Endothelial cell of umbilical vein (primary cell): ENCODE results near the gene ROCK2.

Source experiments
- EZH2 ChIP-seq: IDR thresholded peaks from 2 replicates; pipeline ENCODE4 v1.6.1; 2012; ENCODE audit warnings: borderline replicate concordance, low read depth, mild to moderate bottlenecking, moderate library complexity, low read length, inconsistent platforms; ENCODE audit not compliant: severe bottlenecking
- FOS ChIP-seq: IDR thresholded peaks from 2 replicates; pipeline ENCODE4 v1.6.1; 2011; ENCODE audit warnings: mild to moderate bottlenecking, low read length, moderate library complexity, borderline replicate concordance; ENCODE audit not compliant: insufficient read depth
- POLR2A ChIP-seq: IDR thresholded peaks from 2 replicates; pipeline ENCODE4 v1.6.1; 2012; ENCODE audit warnings: low read depth, mild to moderate bottlenecking, control low read depth, low read length
- POLR2AphosphoS5 ChIP-seq: IDR thresholded peaks from 2 replicates; pipeline ENCODE4 v1.6.1; 2012; ENCODE audit warnings: low read depth, mild to moderate bottlenecking, control low read depth, low read length, moderate library complexity; ENCODE audit not compliant: insufficient read depth
- TF ChIP-seq, protein P1 (sequence below), 2 donors: IDR thresholded peaks; 1 replicate in 1 of 2; 2 replicates in 1 of 2; pipeline ENCODE4 v1.5.1; 2011; ENCODE audit warnings: low read length in 2 of 2, mild to moderate bottlenecking in 2 of 2, moderate library complexity in 2 of 2, control low read depth in 1 of 2, inconsistent platforms in 1 of 2, low read depth in 1 of 2; ENCODE audit not compliant: insufficient read depth in 1 of 2; ENCODE audit errors: extremely low read depth in 1 of 2

DNA sequence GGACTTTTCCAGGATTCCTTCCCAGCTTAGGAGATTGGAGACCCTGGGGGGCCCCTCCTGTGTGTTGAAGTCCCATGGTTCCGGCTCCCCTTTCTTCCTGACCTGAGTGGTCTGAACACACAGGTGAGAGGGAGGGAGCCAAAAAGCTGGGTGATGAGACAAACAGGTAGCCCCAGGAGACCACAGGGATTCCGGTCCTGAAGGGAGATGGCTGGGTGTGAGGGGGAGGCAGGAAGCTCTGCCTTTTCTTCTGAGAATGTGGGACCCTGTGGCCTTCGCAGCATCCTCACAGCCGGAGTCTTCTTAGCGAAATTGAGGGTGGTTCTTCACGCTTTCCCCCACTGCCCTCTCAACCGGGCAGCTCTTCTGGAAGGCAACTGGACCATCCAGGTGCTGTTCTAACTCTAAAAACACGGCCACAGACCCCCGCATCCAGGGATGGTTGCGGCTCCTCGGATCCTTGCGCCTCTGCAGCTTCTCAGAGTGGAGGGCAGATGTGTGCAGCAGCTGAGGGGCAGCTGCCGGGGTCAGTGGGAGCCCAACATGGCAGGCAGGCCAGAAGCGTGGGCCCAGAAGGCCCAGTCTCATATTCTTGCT, 184.8 kb downstream of the ROCK2 start:
- TF ChIP-seq POLR2AphosphoS5 (no peak), EZH2 (no peak), FOS (no peak), POLR2A (no peak)
- TF ChIP-seq, protein P1, sequence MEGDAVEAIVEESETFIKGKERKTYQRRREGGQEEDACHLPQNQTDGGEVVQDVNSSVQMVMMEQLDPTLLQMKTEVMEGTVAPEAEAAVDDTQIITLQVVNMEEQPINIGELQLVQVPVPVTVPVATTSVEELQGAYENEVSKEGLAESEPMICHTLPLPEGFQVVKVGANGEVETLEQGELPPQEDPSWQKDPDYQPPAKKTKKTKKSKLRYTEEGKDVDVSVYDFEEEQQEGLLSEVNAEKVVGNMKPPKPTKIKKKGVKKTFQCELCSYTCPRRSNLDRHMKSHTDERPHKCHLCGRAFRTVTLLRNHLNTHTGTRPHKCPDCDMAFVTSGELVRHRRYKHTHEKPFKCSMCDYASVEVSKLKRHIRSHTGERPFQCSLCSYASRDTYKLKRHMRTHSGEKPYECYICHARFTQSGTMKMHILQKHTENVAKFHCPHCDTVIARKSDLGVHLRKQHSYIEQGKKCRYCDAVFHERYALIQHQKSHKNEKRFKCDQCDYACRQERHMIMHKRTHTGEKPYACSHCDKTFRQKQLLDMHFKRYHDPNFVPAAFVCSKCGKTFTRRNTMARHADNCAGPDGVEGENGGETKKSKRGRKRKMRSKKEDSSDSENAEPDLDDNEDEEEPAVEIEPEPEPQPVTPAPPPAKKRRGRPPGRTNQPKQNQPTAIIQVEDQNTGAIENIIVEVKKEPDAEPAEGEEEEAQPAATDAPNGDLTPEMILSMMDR (IDR thresholded peaks at IDR 0.05; ENCODE audit: extremely low read depth in 1 of 2, insufficient read depth in 1 of 2, low read depth in 1 of 2, low read length in 2 of 2): no peak
